H1 (cell line): ENCODE results near the gene OR4C13. TPM values are rescaled to one million over a fixed set of nuclear protein-coding genes. Genes with fewer than 3 reads are reported as not detected.

ENCODE experiments used
- CTCF ChIA-PET: fragments of 300-600 bp; sonication (Branson Sonifier 250); formaldehyde crosslinking; loops from one replicate; lab custom pipeline; 2021; ENCODE audit not compliant: partially characterized antibody; lab: Charles Lee
- POLR2A ChIA-PET: fragments of 300-600 bp; sonication (Branson Sonifier 250); formaldehyde crosslinking; loops from one replicate; lab custom pipeline; 2021; ENCODE audit warnings: inconsistent platforms; ENCODE audit not compliant: partially characterized antibody; lab: Charles Lee
- DNase-seq, 2 experiments: peaks; one replicate each; pipeline versions ENCODE4 v3.0.0 to v3.0.0-alpha.2; 2010 to 2022; ENCODE audit warnings: low spot score in 2 of 2, low read depth in 1 of 2, mixed read lengths in 1 of 2
- FAIRE-seq: peaks from 2 replicates; lab custom pipeline; 2011; peaks lifted over from hg19 to GRCh38; lab: Jason Lieb, UNC
- H2AFZ ChIP-seq: 2 replicates; pipeline ENCODE4 v1.8.1; 2012; ENCODE audit warnings: low read length, inconsistent platforms
- H2AK5ac ChIP-seq: 2 replicates; pipeline ENCODE4 v1.6.1; 2013; ENCODE audit warnings: low read depth, low read length
- H2BK120ac ChIP-seq: replicated peaks from 2 replicates; pipeline ENCODE3; 2013; ENCODE audit warnings: low read depth, low read length, inconsistent platforms
- H2BK12ac ChIP-seq: 2 replicates; pipeline ENCODE4 v1.6.1; 2013; ENCODE audit warnings: low read depth, low read length
- H2BK15ac ChIP-seq: 2 replicates; pipeline ENCODE4 v1.6.1; 2013; ENCODE audit warnings: low read length
- H2BK20ac ChIP-seq: 2 replicates; pipeline ENCODE4 v1.6.1; 2013; ENCODE audit warnings: low read length
- H2BK5ac ChIP-seq: 2 replicates; pipeline ENCODE4 v1.6.1; 2013; ENCODE audit warnings: low read depth, low read length
- H3K14ac ChIP-seq: 2 replicates; pipeline ENCODE4 v1.6.1; 2013; ENCODE audit warnings: inconsistent platforms; ENCODE audit not compliant: insufficient read length
- H3K18ac ChIP-seq: 2 replicates; pipeline ENCODE4 v1.6.1; 2013; ENCODE audit warnings: low read length; ENCODE audit errors: extremely low read depth
- H3K23ac ChIP-seq: 2 replicates; pipeline ENCODE4 v1.6.1; 2013; ENCODE audit warnings: inconsistent platforms; ENCODE audit not compliant: insufficient read length
- H3K23me2 ChIP-seq: 2 replicates; pipeline ENCODE4 v1.6.1; 2013; ENCODE audit warnings: low read depth, low read length
- H3K27ac ChIP-seq: 2 replicates; pipeline ENCODE4 v1.6.1; 2011; ENCODE audit warnings: low read depth, low read length, inconsistent platforms
- H3K27me3 ChIP-seq, 4 experiments: replicated peaks in 1 of 4; 1 replicate in 1 of 4; 2 replicates in 3 of 4; pipeline versions ENCODE4 v1.6.1 to v1.8.1; 2011 to 2013; ENCODE audit warnings: low read length in 3 of 4, mild to moderate bottlenecking in 3 of 4, inconsistent platforms in 2 of 4, mixed read lengths in 2 of 4, moderate library complexity in 1 of 4; ENCODE audit not compliant: control insufficient read depth in 3 of 4, insufficient read depth in 3 of 4; ENCODE audit errors: extremely low read depth in 1 of 4
- H3K36me3 ChIP-seq, 4 experiments: 2 replicates each; pipeline versions ENCODE4 v1.6.1 to v1.8.1; 2011 to 2013; ENCODE audit warnings: mild to moderate bottlenecking in 4 of 4, low read length in 3 of 4, moderate library complexity in 2 of 4, control low read depth in 1 of 4, inconsistent platforms in 1 of 4; ENCODE audit not compliant: insufficient read depth in 4 of 4, control insufficient read depth in 2 of 4
- H3K4ac ChIP-seq: replicated peaks from 2 replicates; pipeline ENCODE3; 2013; ENCODE audit warnings: low read length, low read depth, mixed read lengths, inconsistent platforms; ENCODE audit not compliant: insufficient read length
- H3K4me1 ChIP-seq, 4 experiments: replicated peaks in 1 of 4; 1 replicate in 1 of 4; 2 replicates in 3 of 4; pipeline versions ENCODE4 v1.6.1 to v1.8.1; 2011 to 2013; ENCODE audit warnings: low read length in 3 of 4, inconsistent platforms in 2 of 4, mixed read lengths in 1 of 4; ENCODE audit not compliant: insufficient read depth in 4 of 4, control insufficient read depth in 3 of 4
- H3K4me2 ChIP-seq, 2 experiments: 2 replicates each; pipeline versions ENCODE4 v1.6.1 to v1.8.1; 2011 to 2013; ENCODE audit warnings: low read depth in 2 of 2, low read length in 2 of 2, control low read depth in 1 of 2, inconsistent platforms in 1 of 2, mild to moderate bottlenecking in 1 of 2; ENCODE audit not compliant: insufficient read depth in 1 of 2
- H3K4me3 ChIP-seq, 4 experiments: fragments of 200-600, 300-600 bp in 1 of 4; sonication (generic), shearing (Covaris generic), sonication (Bioruptor Twin) in 1 of 4; 2 replicates each; pipeline versions ENCODE4 v1.5.1 to v1.8.1; 2011 to 2016; ENCODE audit warnings: low read length in 4 of 4, low read depth in 3 of 4, control low read depth in 2 of 4, inconsistent platforms in 2 of 4, mild to moderate bottlenecking in 2 of 4, mixed read lengths in 1 of 4, moderate library complexity in 1 of 4; ENCODE audit not compliant: insufficient read depth in 2 of 4; ENCODE audit errors: extremely low read depth in 1 of 4
- H3K56ac ChIP-seq: replicated peaks from 2 replicates; pipeline ENCODE3; 2013; ENCODE audit warnings: low read depth, mild to moderate bottlenecking, mixed read lengths, low read length, inconsistent platforms; ENCODE audit not compliant: insufficient read length
- H3K79me1 ChIP-seq: 2 replicates; pipeline ENCODE4 v1.6.1; 2013; ENCODE audit warnings: low read depth, low read length, control low read depth
- H3K79me2 ChIP-seq, 2 experiments: 2 replicates each; pipeline versions ENCODE4 v1.6.1 to v1.8.1; 2012 to 2013; ENCODE audit warnings: low read length in 2 of 2, mild to moderate bottlenecking in 2 of 2, inconsistent platforms in 1 of 2; ENCODE audit not compliant: insufficient read depth in 2 of 2, control insufficient read depth in 1 of 2
- H3K9ac ChIP-seq, 4 experiments: replicated peaks in 1 of 4; 1 replicate in 1 of 4; 2 replicates in 3 of 4; pipeline versions ENCODE4 v1.6.1 to v1.8.1; 2011 to 2013; ENCODE audit warnings: low read depth in 3 of 4, low read length in 3 of 4, control low read depth in 2 of 4, mild to moderate bottlenecking in 2 of 4, moderate library complexity in 2 of 4, inconsistent platforms in 1 of 4; ENCODE audit errors: extremely low read depth in 1 of 4
- H3K9me3 ChIP-seq, 2 experiments: 2 replicates each; pipeline versions ENCODE4 v1.6.1 to v1.8.1; 2012 to 2013; ENCODE audit warnings: mild to moderate bottlenecking in 2 of 2, moderate library complexity in 2 of 2, control low read depth in 1 of 2, inconsistent platforms in 1 of 2, low read depth in 1 of 2, low read length in 1 of 2, mixed read lengths in 1 of 2; ENCODE audit not compliant: insufficient read depth in 2 of 2
- H4K20me1 ChIP-seq, 2 experiments: replicated peaks in 1 of 2; 2 replicates each; pipeline versions ENCODE3 to v1.8.1; 2011 to 2013; ENCODE audit warnings: inconsistent platforms in 2 of 2, low read length in 2 of 2, mild to moderate bottlenecking in 1 of 2; ENCODE audit not compliant: insufficient read depth in 2 of 2, control insufficient read depth in 1 of 2
- H4K5ac ChIP-seq: 2 replicates; pipeline ENCODE4 v1.6.1; 2013; ENCODE audit warnings: low read length, low read depth, mixed read lengths, inconsistent platforms; ENCODE audit not compliant: insufficient read length
- H4K8ac ChIP-seq: 2 replicates; pipeline ENCODE4 v1.8.0; 2013; ENCODE audit warnings: mild to moderate bottlenecking, moderate library complexity, low read length, inconsistent platforms; ENCODE audit not compliant: insufficient read depth; ENCODE audit errors: extremely low read depth
- H4K91ac ChIP-seq: replicated peaks from 2 replicates; pipeline ENCODE3; 2013; ENCODE audit warnings: low read length, mixed read lengths, inconsistent platforms; ENCODE audit not compliant: insufficient read length
- CEBPB ChIP-seq: IDR thresholded peaks from 2 replicates; pipeline ENCODE4 v1.6.1; 2012; ENCODE audit warnings: low read depth, low read length
- WGBS, 2 experiments: shearing (Covaris generic) in 1 of 2; methylation state at CpG; one replicate each; pipeline versions ENCODE4 v1.1.6 to v1.1.7; 2013 to 2015; ENCODE audit warnings: low lambda C conversion rate in 2 of 2, mixed read lengths in 2 of 2, inconsistent platforms in 1 of 2, low coverage in 1 of 2, missing lambda C conversion rate in 1 of 2; ENCODE audit not compliant: insufficient replicate concordance in 2 of 2, insufficient coverage in 1 of 2, insufficient read length in 1 of 2; ENCODE audit errors: extremely low coverage in 1 of 2, missing lambda C conversion rate in 1 of 2; 5-methylcytosine and 5-hydroxymethylcytosine counted together
- long read RNA-seq, 2 experiments: library from RNA in 1 of 2; library from capped mRNA in 1 of 2; stranded (forward); transcript quantifications; one replicate each; pipeline ENCODE4 v2.0.0, GENCODE V29; 2021; ENCODE audit warnings: inconsistent platforms in 1 of 2
- polyA minus RNA-seq, 3 experiments: library from RNA; depleted of rRNA, polyadenylated mRNA; stranded (reverse); fragments of >200 nt; gene quantifications; 1 replicate in 2 of 3; 2 replicates in 1 of 3; pipeline ENCODE4 v1.2.3, GENCODE V29; 2011
- polyA plus RNA-seq, 7 experiments: library from polyadenylated mRNA; depleted of rRNA in 3 of 7; stranded (reverse) in 5 of 7; unstranded in 2 of 7; fragments of >200 nt in 5 of 7; fragments of 200-250 nt in 2 of 7; gene quantifications; 1 replicate in 5 of 7; 2 replicates in 1 of 7; 4 replicates in 1 of 7; pipeline versions ENCODE4 v1.2.1 to v1.2.3, GENCODE V29; 2011 to 2013; ENCODE audit warnings: missing spikeins in 2 of 7, mixed read lengths in 2 of 7
- total RNA-seq: library from RNA; stranded (reverse); fragmentation: NEBNext Ultra II Directional; extraction: Animal tissue kit (Norgen Biotek cat#: 25700); gene quantifications from 2 replicates; pipeline ENCODE4 v1.2.1, GENCODE V29; 2021

Gene OR4C13
- total RNA-seq = not detected in 2 replicates
- polyA plus RNA-seq (2011; rRNA removed) = not detected in 2 replicates
- not detected for polyA plus RNA-seq (2011; cell fraction: cytosol; rRNA removed)
- polyA plus RNA-seq (2011; cell fraction: nucleus; rRNA removed) = not detected
- polyA plus RNA-seq (2012, experiment 1 of 2) = not detected in 4 replicates
- not detected for polyA plus RNA-seq (2012, experiment 2 of 2)
- polyA plus RNA-seq (2013, experiment 1 of 2) = not detected
- polyA plus RNA-seq (2013, experiment 2 of 2) = not detected
- polyA minus RNA-seq (2011; rRNA and poly(A)+ RNA removed) = not detected in 2 replicates
- polyA minus RNA-seq (2011; cell fraction: cytosol; rRNA and poly(A)+ RNA removed) = not detected
- not detected for polyA minus RNA-seq (2011; cell fraction: nucleus; rRNA and poly(A)+ RNA removed)
- long read RNA-seq, experiment 1 = 0 reads
- long read RNA-seq, experiment 2 = 0 reads

DNA sequence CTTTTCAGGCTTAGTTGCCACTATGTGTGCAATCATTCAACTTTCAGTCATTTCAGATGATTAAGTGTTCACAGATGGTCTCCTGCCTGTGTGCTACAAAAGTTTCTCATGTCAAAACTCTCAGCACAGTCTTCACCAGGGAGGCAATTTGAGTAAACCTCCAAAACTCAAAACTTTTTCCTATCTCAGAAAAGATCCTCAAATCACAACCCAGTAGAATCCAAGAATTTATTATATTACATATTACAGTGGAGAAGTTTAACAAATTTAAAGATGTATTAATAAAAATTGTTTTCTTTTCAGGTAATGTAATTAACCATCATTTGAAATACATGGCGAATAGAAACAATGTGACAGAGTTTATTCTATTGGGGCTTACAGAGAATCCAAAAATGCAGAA, at the start of gene OR4C13:
Gene OR4C13, plus strand, starts transcription at position 301 of the 400 bp plus-strand sequence. Its CDS starts 32 bp downstream, at position 333.
- TF ChIP-seq CEBPB = no peak
- TF ChIP-seq, all 59 proteins: peak for 0
- H3K79me1 ChIP-seq = no peaks in the 10 kb centered on the region
- no peak within 1 kb of the TSS for H3K14ac ChIP-seq
- H2AK5ac ChIP-seq = no peak within 1 kb of the TSS
- no peak for DNase-seq
- no peak within 1 kb of the TSS for H4K8ac ChIP-seq
- H3K36me3 ChIP-seq = no peaks in the 10 kb centered on the region
- H3K27ac ChIP-seq = no peak within 1 kb of the TSS
- no peak within 1 kb of the TSS for H2BK12ac ChIP-seq
- no peak within 1 kb of the TSS for H3K23ac ChIP-seq
- no peak within 1 kb of the TSS for H3K18ac ChIP-seq
- FAIRE-seq = no peak
- H3K9me3 ChIP-seq = peaks cover 22 to 31% of the 10 kb centered on the region in 2 experiments
- no peak within 1 kb of the TSS for H2BK120ac ChIP-seq
- no peak within 1 kb of the TSS for H2AFZ ChIP-seq
- no peak within 1 kb of the TSS for H3K4me2 ChIP-seq
- no peak within 1 kb of the TSS for H3K56ac ChIP-seq
- H3K27me3 ChIP-seq = no peaks in the 10 kb centered on the region
- H2BK5ac ChIP-seq = no peak within 1 kb of the TSS
- no peak within 1 kb of the TSS for H2BK20ac ChIP-seq
- ChIA-PET CTCF (no interaction called here), POLR2A (no interaction called here)
- no peak within 1 kb of the TSS for H2BK15ac ChIP-seq
- 95% methylated on average over 1 of the region's 1 CpG; no CpG with 5 or more reads in 1 of the 2 experiments for WGBS, 2 experiments
- no peaks in the 10 kb centered on the region for H4K20me1 ChIP-seq
- no peak within 1 kb of the TSS for H3K4ac ChIP-seq
- H3K79me2 ChIP-seq = no peaks in the 10 kb centered on the region
- H3K23me2 ChIP-seq = no peaks in the 10 kb centered on the region
- no peak within 1 kb of the TSS for H3K9ac ChIP-seq
- no peak within 1 kb of the TSS for H3K4me3 ChIP-seq
- H4K5ac ChIP-seq = no peak within 1 kb of the TSS
- no peak within 1 kb of the TSS for H4K91ac ChIP-seq
- no peaks in the 10 kb centered on the region for H3K4me1 ChIP-seq
